Karpas-422 (cell line): ENCODE results near the gene PSMA3. TPM values are rescaled to one million over a fixed set of nuclear protein-coding genes. Genes with fewer than 3 reads are reported as not detected.

ENCODE experiments used
- DNase-seq: peaks from one replicate; pipeline ENCODE4 v3.0.0-alpha.2; 2015
- H2AFZ ChIP-seq: fragments of 200-600 bp; sonication (generic); 2 replicates; pipeline ENCODE4 v1.6.1; 2014; ENCODE audit warnings: antibody characterized with exemption, low read length, mixed read lengths
- H3K27ac ChIP-seq: fragments of 200-600 bp; sonication (generic); 2 replicates; pipeline ENCODE4 v1.5.1; 2014; ENCODE audit warnings: mild to moderate bottlenecking, low read length, moderate library complexity
- H3K27me3 ChIP-seq: fragments of 200-600 bp; sonication (generic); 2 replicates; pipeline ENCODE4 v1.6.1; 2014; ENCODE audit warnings: low read length, mixed read lengths
- H3K36me3 ChIP-seq: fragments of 200-600 bp; sonication (generic); 2 replicates; pipeline ENCODE4 v1.6.1; 2014; ENCODE audit warnings: low read length, mixed read lengths; ENCODE audit not compliant: insufficient read depth
- H3K4me1 ChIP-seq: fragments of 200-600 bp; sonication (generic); 2 replicates; pipeline ENCODE4 v1.6.1; 2014; ENCODE audit warnings: mild to moderate bottlenecking, low read length, mixed read lengths
- H3K4me2 ChIP-seq: fragments of 200-600 bp; sonication (generic); 2 replicates; pipeline ENCODE4 v1.6.1; 2014; ENCODE audit warnings: low read length, low read depth, mild to moderate bottlenecking; ENCODE audit not compliant: poor library complexity, severe bottlenecking
- H3K4me3 ChIP-seq: fragments of 200-600 bp; sonication (generic); 2 replicates; pipeline ENCODE4 v1.5.1; 2014; ENCODE audit warnings: mild to moderate bottlenecking, antibody characterized with exemption, low read length, mixed read lengths
- H3K79me2 ChIP-seq: fragments of 200-600 bp; sonication (generic); 2 replicates; pipeline ENCODE4 v1.6.1; 2014; ENCODE audit warnings: mild to moderate bottlenecking, low read length, mixed read lengths
- H3K9ac ChIP-seq: fragments of 200-600 bp; sonication (generic); 2 replicates; pipeline ENCODE4 v1.6.0; 2014; ENCODE audit warnings: low read length
- H3K9me2 ChIP-seq: fragments of 200-600 bp; sonication (generic), shearing (Covaris generic); replicated peaks from 2 replicates; pipeline ENCODE4 v1.6.0; 2014; ENCODE audit warnings: mild to moderate bottlenecking, low read length, moderate library complexity; ENCODE audit not compliant: insufficient read depth
- H3K9me3 ChIP-seq: fragments of 300-700, 200-600 bp; sonication (generic); 2 replicates; pipeline ENCODE4 v1.6.1; 2014; ENCODE audit warnings: low read length, mixed read lengths
- H4K20me1 ChIP-seq: fragments of 200-600 bp; sonication (generic); 2 replicates; pipeline ENCODE4 v1.6.1; 2014; ENCODE audit warnings: mild to moderate bottlenecking, antibody characterized with exemption, low read length, low read depth; ENCODE audit not compliant: insufficient read depth
- total RNA-seq: library from RNA; depleted of rRNA; stranded (reverse); fragments of >200 nt; shearing (Covaris generic); gene quantifications from 2 replicates; pipeline ENCODE4 v1.2.3, GENCODE V29; 2014; ENCODE audit warnings: low replicate concordance

PSMA3 gene
- total RNA-seq, 1 experiment from 2014 or later = 169 TPM

GRCh38 chr14:58298477-58299400 lies 54.1 kb downstream of the PSMA3 start, which contains the start of gene ARID4A:
Gene ARID4A (plus strand): TSS chr14:58298555. CDS start chr14:58299855, 1,300 bp downstream.
- Histone ChIP-seq H3K27ac (peak within 1 kb of the TSS; percentile 85), H3K27me3 (no peaks in the 10 kb centered on the region), H3K4me1 (peaks cover 25% of the 10 kb centered on the region), H3K4me2 (peak within 1 kb of the TSS; percentile 88), H3K36me3 (peaks cover 45% of the 10 kb centered on the region), H3K9me2 (no peaks in the 10 kb centered on the region), H3K79me2 (peaks cover 86% of the 10 kb centered on the region), H3K4me3 (peak within 1 kb of the TSS; percentile 81), H3K9ac (peak within 1 kb of the TSS; percentile 82), H3K9me3 (no peaks in the 10 kb centered on the region), H4K20me1 (peaks cover 35% of the 10 kb centered on the region), H2AFZ (peak within 1 kb of the TSS; percentile 52; the same call in 1 of the 2 replicates)
- DNase-seq = peak; percentile 85

GRCh38 chr14:58299401-58300330 lies 55.0 kb downstream of the PSMA3 start:
- H3K4me2 ChIP-seq = peak overlapping the region; percentile 86
- peak overlapping the region; percentile 82 for H3K9ac ChIP-seq
- H2AFZ ChIP-seq = peak overlapping the region; percentile 40; the same call in 1 of the 2 replicates
- no peaks in the 10 kb centered on the region for H3K27me3 ChIP-seq
- peak overlapping the region; percentile 46 for H3K27ac ChIP-seq
- no peaks in the 10 kb centered on the region for H3K9me2 ChIP-seq
- DNase-seq = peak; percentile 62
- peak overlapping the region; percentile 81 for H3K4me3 ChIP-seq
- peaks cover 26% of the 10 kb centered on the region for H4K20me1 ChIP-seq
- H3K36me3 ChIP-seq = peaks cover 45% of the 10 kb centered on the region
- peaks cover 86% of the 10 kb centered on the region for H3K79me2 ChIP-seq
- H3K9me3 ChIP-seq = no peaks in the 10 kb centered on the region
- H3K4me1 ChIP-seq = peaks cover 25% of the 10 kb centered on the region

DNA sequence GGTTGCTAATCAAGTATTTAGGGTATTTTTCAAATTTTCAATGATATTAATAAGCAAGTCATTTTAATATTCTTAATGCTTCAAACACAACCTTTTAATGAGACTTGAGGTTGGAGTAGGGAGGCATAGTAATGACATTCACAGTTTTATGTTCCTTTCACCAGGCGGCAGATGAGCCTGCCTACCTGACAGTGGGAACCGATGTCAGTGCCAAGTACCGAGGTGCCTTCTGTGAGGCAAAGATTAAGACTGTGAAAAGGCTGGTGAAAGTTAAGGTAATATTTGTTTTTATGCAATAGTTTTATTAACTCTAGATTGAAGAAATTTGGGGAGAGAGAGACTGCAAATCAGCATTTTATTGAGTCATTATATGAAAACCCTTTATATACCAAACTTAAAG lies 56.8 kb downstream of the PSMA3 start:
- no peak overlapping the region for H3K4me3 ChIP-seq
- H3K9ac ChIP-seq = no peak overlapping the region
- H3K4me2 ChIP-seq = no peak overlapping the region
- peaks cover 48% of the 10 kb centered on the region for H3K36me3 ChIP-seq
- no peak overlapping the region for H3K27ac ChIP-seq
- H2AFZ ChIP-seq = no peak overlapping the region
- H3K9me3 ChIP-seq = no peaks in the 10 kb centered on the region
- peaks cover 11% of the 10 kb centered on the region for H4K20me1 ChIP-seq
- H3K4me1 ChIP-seq = peaks cover 20% of the 10 kb centered on the region
- H3K27me3 ChIP-seq = no peaks in the 10 kb centered on the region
- peaks cover 86% of the 10 kb centered on the region for H3K79me2 ChIP-seq
- no peak for DNase-seq
- no peaks in the 10 kb centered on the region for H3K9me2 ChIP-seq

DNA sequence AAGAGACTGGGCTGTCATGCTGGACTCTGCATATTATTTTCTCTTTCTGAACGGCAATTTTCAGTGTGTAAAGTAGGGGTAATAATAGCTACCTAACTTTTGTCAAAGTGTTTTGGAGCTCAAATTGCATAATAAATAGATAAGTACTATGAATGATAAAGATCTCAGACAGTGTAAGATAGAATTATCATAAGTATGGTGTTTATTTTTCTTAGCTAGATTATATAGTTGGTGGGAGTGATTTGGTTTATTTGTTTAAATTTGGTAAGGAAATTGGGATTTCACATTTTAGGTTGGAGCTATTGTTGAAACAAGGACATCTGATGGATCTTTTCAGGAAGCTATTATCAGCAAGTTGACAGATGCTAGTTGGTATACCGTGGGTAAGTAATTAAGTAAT lies 61.1 kb downstream of the PSMA3 start:
- peaks cover 25% of the 10 kb centered on the region for H3K4me1 ChIP-seq
- no peak overlapping the region for H2AFZ ChIP-seq
- H3K27ac ChIP-seq = no peak overlapping the region
- no peak overlapping the region for H3K4me3 ChIP-seq
- H3K9me3 ChIP-seq = no peaks in the 10 kb centered on the region
- no peaks in the 10 kb centered on the region for H3K27me3 ChIP-seq
- H4K20me1 ChIP-seq = no peaks in the 10 kb centered on the region
- no peak overlapping the region for H3K4me2 ChIP-seq
- no peaks in the 10 kb centered on the region for H3K9me2 ChIP-seq
- peaks cover 75% of the 10 kb centered on the region for H3K36me3 ChIP-seq
- H3K79me2 ChIP-seq = peaks cover 93% of the 10 kb centered on the region
- DNase-seq = no peak
- no peak overlapping the region for H3K9ac ChIP-seq

GRCh38 chr14:58307597-58308316 lies 63.1 kb downstream of the PSMA3 start:
- H3K4me2 ChIP-seq = no peak overlapping the region
- peaks cover 92% of the 10 kb centered on the region for H3K79me2 ChIP-seq
- no peaks in the 10 kb centered on the region for H3K9me3 ChIP-seq
- H3K4me3 ChIP-seq = no peak overlapping the region
- peaks cover 30% of the 10 kb centered on the region for H3K4me1 ChIP-seq
- no peaks in the 10 kb centered on the region for H3K27me3 ChIP-seq
- no peaks in the 10 kb centered on the region for H4K20me1 ChIP-seq
- H3K27ac ChIP-seq = no peak overlapping the region
- no peaks in the 10 kb centered on the region for H3K9me2 ChIP-seq
- no peak overlapping the region for H2AFZ ChIP-seq
- no peak overlapping the region for H3K9ac ChIP-seq
- DNase-seq = no peak
- peaks cover 72% of the 10 kb centered on the region for H3K36me3 ChIP-seq

DNA sequence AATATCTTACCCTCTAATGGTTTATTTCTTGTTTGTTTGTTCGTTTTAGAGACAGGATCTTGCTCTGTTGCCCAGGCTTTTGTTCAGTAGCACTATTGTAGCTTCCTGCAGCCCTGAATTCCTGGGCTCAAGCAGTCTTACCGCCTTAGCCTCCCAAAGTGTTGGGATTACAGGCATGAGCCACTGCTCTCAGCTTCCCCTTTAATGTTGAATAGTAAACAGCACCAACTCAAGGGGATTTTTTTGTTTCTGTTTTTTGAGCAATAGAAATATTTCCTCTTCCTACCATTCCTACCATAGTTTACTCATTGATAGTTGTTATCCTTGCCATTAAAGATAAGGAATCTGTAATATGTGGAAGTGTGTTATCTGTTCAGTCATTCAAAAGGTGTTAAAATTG lies 64.4 kb downstream of the PSMA3 start:
- H3K9ac ChIP-seq = no peak overlapping the region
- no peak overlapping the region for H3K27ac ChIP-seq
- H3K36me3 ChIP-seq = peaks cover 72% of the 10 kb centered on the region
- no peak overlapping the region for H3K4me3 ChIP-seq
- no peak overlapping the region for H2AFZ ChIP-seq
- no peak for DNase-seq
- H3K9me2 ChIP-seq = no peaks in the 10 kb centered on the region
- no peaks in the 10 kb centered on the region for H3K9me3 ChIP-seq
- peaks cover 92% of the 10 kb centered on the region for H3K79me2 ChIP-seq
- H3K27me3 ChIP-seq = no peaks in the 10 kb centered on the region
- no peak overlapping the region for H3K4me2 ChIP-seq
- H3K4me1 ChIP-seq = peaks cover 30% of the 10 kb centered on the region
- no peaks in the 10 kb centered on the region for H4K20me1 ChIP-seq

DNA sequence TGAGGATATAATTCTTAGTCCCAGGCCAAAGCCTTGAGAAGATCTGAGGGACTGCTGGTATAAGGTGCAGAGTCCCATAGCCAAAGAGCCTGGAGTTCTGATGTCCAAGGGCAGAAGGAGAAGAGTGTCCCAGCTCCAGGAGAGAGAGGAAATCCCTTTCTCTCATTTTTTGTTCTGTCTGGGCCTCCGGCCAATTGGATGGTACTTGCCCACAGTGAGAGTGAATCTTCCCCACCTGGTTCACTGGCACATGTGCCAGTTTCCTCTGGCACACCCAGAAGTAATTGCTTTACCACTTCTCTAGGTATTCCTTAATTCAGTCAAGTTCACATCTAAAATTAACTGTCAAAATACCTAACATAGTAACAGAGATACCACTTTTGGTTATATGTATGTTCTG lies 69.1 kb downstream of the PSMA3 start:
- H3K9me3 ChIP-seq = no peaks in the 10 kb centered on the region
- H3K9me2 ChIP-seq = no peaks in the 10 kb centered on the region
- peaks cover 60% of the 10 kb centered on the region for H3K36me3 ChIP-seq
- peaks cover 24% of the 10 kb centered on the region for H3K4me1 ChIP-seq
- no peak overlapping the region for H3K4me2 ChIP-seq
- H2AFZ ChIP-seq = no peak overlapping the region
- H4K20me1 ChIP-seq = no peaks in the 10 kb centered on the region
- no peaks in the 10 kb centered on the region for H3K27me3 ChIP-seq
- DNase-seq = no peak
- no peak overlapping the region for H3K9ac ChIP-seq
- peaks cover 72% of the 10 kb centered on the region for H3K79me2 ChIP-seq
- no peak overlapping the region for H3K27ac ChIP-seq
- no peak overlapping the region for H3K4me3 ChIP-seq
